ENCODE results near the gene DGKE. TPM values are rescaled to one million over a fixed set of nuclear protein-coding genes. Genes with fewer than 3 reads are reported as not detected.

The DGKE gene
- total RNA-seq, 2 donors from 2014 or later = 21.3 to 39.4 TPM

DNA sequence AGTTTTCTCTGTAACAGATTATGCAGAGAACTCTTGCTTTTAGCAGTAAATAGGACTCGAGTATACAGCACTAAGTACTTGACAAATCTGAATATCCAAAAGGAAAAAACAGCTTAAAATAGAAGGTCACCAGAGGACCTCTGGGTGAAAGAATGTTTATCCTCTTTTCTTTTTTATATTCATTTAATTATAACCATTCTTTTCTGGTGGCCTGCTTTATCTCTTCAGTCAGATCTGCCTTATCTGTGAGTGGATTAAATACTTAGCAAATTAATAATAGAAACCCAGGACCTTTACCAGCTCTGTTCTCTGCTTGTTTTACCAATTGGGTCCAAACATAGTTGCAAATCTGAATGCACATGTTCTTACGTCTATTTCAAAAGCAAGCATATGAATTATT lies 8.6 kb downstream of the DGKE start:
- Mint-ChIP-seq H3K27ac (no peak overlapping the region), H3K9me3 (no peaks in the 10 kb centered on the region), H3K27me3 (no peaks in the 10 kb centered on the region), H3K4me1 (ENCODE audit: low read depth in 2 of 2) (peaks cover under 1 to 4% of the 10 kb centered on the region in 2 donors), H3K4me3 (no peak overlapping the region), H3K36me3 (peaks cover 4% of the 10 kb centered on the region)
- DNase-seq (ENCODE audit: low spot score) (no peak), ATAC-seq (no peak)

DNA sequence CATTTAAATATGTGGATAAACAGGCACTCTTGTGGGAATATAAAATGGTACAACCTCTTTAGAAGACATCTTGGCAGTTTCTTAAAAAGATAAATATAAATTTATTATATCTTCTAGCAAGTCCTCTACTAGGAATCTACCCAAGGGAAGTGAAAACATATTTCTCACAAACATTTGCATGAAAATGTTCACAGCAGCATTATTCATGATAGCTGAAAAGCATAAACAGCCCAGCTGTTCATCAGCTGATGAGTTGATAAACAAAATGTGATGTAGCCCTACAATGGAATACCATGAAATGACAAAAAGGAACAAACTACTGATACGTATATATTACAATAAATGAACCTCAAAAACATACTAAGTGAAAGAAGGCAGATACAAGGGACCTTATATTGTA lies 12.0 kb downstream of the DGKE start:
- Mint-ChIP-seq H3K4me1 (ENCODE audit: low read depth in 2 of 2) (no peaks in the 10 kb centered on the region), H3K27ac (no peak overlapping the region), H3K27me3 (no peaks in the 10 kb centered on the region), H3K9me3 (no peaks in the 10 kb centered on the region), H3K36me3 (peaks cover 20% of the 10 kb centered on the region), H3K4me3 (no peak overlapping the region)
- ATAC-seq = no peak
- DNase-seq (ENCODE audit: low spot score) = no peak

DNA sequence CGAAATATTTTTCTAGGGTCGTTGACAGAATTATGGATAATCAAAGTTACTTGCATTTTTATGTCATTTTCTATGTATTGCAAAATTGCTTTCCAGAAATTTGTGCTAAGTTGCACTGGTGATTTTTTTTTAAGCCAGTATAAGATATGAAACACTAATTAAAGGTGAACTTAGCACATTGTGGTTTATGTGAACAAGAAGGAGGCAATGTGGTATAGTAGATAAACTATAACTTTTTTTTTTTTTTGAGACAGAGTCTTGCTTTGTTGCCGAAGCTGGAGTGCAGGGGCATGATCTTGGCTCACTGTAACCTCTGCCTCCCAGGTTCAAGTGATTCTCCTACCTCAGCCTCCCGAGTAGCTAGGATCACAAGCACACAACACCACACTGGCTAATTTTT lies 13.2 kb downstream of the DGKE start:
- H3K4me1 Mint-ChIP-seq (ENCODE audit: low read depth in 2 of 2) = no peaks in the 10 kb centered on the region
- no peaks in the 10 kb centered on the region for H3K27me3 Mint-ChIP-seq
- DNase-seq (ENCODE audit: low spot score) (no peak), ATAC-seq (no peak)
- H3K9me3 Mint-ChIP-seq = no peaks in the 10 kb centered on the region
- H3K27ac Mint-ChIP-seq = no peak overlapping the region
- H3K4me3 Mint-ChIP-seq = no peak overlapping the region
- peaks cover 27% of the 10 kb centered on the region for H3K36me3 Mint-ChIP-seq

DNA sequence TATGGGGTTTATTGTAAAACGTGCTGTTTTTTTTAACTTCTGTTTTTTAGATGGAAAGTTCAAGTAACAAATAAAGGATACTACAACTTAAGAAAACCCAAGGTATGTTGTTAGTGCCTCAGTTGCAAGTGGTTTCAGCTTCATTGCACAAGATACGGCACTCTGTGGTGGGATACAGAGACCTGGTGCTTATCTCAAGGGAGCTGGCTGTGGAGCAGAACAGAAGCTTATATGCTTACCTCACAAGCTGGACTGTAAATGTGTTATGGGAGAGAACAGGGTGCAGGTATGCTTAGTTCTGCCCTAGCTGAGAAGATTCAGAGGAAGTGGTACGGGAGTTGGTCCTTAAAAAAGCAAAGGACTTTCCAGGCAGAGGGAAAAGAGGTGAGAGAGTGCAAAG lies 15.2 kb downstream of the DGKE start:
- H3K9me3 Mint-ChIP-seq = no peaks in the 10 kb centered on the region
- H3K36me3 Mint-ChIP-seq = peaks cover 27% of the 10 kb centered on the region
- DNase-seq (ENCODE audit: low spot score) = no peak
- no peak overlapping the region for H3K27ac Mint-ChIP-seq
- no peak overlapping the region for H3K4me3 Mint-ChIP-seq
- ATAC-seq = no peak
- H3K4me1 Mint-ChIP-seq (ENCODE audit: low read depth in 2 of 2) = peaks cover 0 to 5% of the 10 kb centered on the region in 2 donors
- no peaks in the 10 kb centered on the region for H3K27me3 Mint-ChIP-seq

DNA sequence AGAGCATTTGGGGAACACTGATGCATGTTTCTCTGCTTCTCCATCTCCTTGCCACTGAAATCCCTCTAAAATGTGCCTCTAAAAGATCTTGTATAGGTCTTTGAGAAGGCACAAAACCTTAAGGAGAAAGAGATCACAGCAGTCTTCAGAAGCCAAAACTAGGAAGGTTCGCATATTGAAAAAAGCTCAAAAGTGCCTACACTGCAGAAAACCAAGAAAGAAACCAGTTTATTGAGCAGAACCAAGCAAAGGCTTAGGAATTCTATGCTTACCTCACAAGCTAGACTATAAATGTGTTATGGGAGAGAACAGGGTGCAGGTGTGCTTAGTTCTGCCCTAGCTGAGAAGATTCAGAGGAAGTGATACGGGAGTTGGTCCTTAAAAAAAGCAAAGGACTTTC lies 16.6 kb downstream of the DGKE start:
- ATAC-seq (no peak), DNase-seq (ENCODE audit: low spot score) (no peak)
- Mint-ChIP-seq H3K4me3 (no peak overlapping the region), H3K27me3 (no peaks in the 10 kb centered on the region), H3K36me3 (peaks cover 27% of the 10 kb centered on the region), H3K4me1 (ENCODE audit: low read depth in 2 of 2) (peaks cover 0 to 5% of the 10 kb centered on the region in 2 donors), H3K27ac (no peak overlapping the region), H3K9me3 (no peaks in the 10 kb centered on the region)

DNA sequence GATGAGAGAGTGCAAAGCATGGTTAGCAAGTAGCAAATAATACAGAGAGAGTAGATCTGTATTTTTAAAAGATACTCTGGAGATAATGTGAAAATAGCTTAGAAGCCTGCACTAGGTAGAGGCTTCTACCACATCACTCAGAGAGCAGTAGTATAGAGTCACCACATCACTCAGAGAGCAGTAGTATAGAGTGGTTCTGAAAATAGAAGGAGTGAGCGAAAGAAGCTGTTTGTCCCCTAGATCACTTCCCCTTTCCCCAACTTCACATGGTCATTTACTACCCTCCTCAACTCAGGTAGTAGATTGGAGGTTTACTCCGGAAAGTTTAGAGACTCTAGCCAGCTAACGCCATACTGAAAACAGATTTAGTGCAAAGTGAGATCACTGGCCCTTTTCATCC lies 17.1 kb downstream of the DGKE start:
- DNase-seq (ENCODE audit: low spot score) (no peak), ATAC-seq (no peak)
- H3K27ac Mint-ChIP-seq = no peak overlapping the region
- H3K4me3 Mint-ChIP-seq = no peak overlapping the region
- H3K36me3 Mint-ChIP-seq = peaks cover 26% of the 10 kb centered on the region
- H3K9me3 Mint-ChIP-seq = no peaks in the 10 kb centered on the region
- peaks cover 0 to 5% of the 10 kb centered on the region in 2 donors for H3K4me1 Mint-ChIP-seq (ENCODE audit: low read depth in 2 of 2)
- no peaks in the 10 kb centered on the region for H3K27me3 Mint-ChIP-seq

DNA sequence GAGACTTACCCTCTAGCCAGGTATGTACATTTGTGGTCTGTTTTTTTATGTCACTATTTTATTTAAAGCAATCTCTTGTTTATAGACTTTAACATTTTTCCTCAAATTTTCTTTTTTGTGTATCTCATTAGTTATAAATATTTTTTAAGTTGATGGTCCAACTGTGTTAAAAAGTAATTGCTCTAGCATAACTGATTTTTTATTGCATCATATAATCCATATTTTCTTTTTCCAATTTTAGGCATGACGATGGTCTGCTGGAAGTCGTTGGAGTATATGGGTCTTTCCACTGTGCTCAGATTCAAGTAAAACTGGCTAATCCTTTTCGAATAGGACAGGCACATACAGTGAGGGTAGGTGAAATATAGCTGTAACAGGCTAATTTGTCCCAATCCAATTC lies 27.9 kb downstream of the DGKE start:
- no peaks in the 10 kb centered on the region for H3K4me1 Mint-ChIP-seq (ENCODE audit: low read depth in 2 of 2)
- no peak overlapping the region for H3K27ac Mint-ChIP-seq
- H3K36me3 Mint-ChIP-seq = peaks cover 11% of the 10 kb centered on the region

DNA sequence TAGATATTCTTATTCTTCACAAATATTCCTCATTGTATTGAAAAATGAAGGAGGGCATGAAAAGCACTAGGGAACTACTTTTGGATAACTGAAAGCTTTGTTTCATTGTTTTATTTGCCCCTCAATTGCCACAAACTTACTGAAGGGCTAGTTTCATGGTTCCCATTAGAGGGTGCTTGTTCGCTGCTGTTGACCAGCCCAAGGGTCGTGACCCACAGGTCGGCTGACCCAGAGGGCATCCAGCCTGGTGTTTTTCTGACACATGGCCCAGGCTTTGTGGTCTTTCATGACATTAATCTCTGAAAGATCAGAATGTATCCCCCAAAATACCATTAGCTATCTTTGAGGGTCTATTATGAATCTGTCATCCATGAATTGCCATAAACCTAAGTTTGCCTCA lies 30.0 kb downstream of the DGKE start:
- DNase-seq (ENCODE audit: low spot score) (no peak), ATAC-seq (no peak)
- Mint-ChIP-seq H3K4me1 (ENCODE audit: low read depth in 2 of 2) (no peaks in the 10 kb centered on the region), H3K27ac (no peak overlapping the region), H3K4me3 (no peak overlapping the region), H3K9me3 (no peaks in the 10 kb centered on the region), H3K36me3 (peaks cover 11% of the 10 kb centered on the region), H3K27me3 (no peaks in the 10 kb centered on the region)

More for the DNA sequence above, 27.9 kb downstream of the DGKE start:
- no peak overlapping the region for H3K4me3 Mint-ChIP-seq
- ATAC-seq = no peak
- H3K27me3 Mint-ChIP-seq = no peaks in the 10 kb centered on the region
- no peak for DNase-seq (ENCODE audit: low spot score)
- no peaks in the 10 kb centered on the region for H3K9me3 Mint-ChIP-seq

DNA sequence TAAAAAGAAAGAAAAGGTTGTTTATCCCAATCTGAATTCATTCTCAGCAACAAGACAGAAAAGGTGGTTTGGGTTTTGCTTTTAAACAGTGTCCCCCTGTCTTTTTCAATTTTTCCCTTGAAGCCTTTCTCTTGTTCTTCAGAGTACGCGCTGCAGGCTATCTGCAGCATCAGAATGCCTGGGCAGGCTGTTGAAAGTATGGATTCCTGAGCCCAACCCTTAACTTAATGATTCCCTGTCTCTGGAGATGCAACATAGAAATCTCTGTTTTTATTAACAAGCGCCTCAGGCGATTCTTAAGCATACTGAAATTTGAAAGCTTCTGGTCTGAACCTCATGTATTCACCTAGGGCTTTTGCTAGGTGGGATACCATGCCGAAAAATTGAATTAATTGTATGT lies 32.1 kb downstream of the DGKE start:
- no peak for DNase-seq (ENCODE audit: low spot score)
- Mint-ChIP-seq H3K4me1 (ENCODE audit: low read depth in 2 of 2) (peaks cover 4 to 9% of the 10 kb centered on the region in 2 donors), H3K4me3 (no peak overlapping the region), H3K36me3 (peaks cover 4% of the 10 kb centered on the region), H3K9me3 (no peaks in the 10 kb centered on the region), H3K27ac (no peak overlapping the region), H3K27me3 (no peaks in the 10 kb centered on the region)
- ATAC-seq = no peak

DNA sequence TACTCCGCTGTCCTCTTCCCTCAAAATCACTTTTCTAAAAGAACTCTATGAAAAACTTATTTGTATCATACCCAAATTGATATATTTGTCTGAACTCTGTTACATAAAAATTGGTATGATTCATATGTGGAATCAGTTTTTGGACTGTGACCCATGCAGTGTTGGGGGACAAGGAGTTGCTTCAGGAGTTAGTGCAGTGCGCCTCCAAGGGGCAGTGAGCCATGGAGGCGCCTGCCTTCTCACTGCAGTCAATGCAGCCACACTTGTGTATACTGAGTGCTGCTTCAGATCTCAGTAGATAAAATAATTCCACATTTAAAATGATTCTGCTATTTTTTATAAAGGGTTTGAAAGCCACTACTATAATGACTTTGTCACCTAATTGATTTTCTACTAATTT lies 32.5 kb downstream of the DGKE start:
- Mint-ChIP-seq H3K36me3 (peaks cover under 1% of the 10 kb centered on the region), H3K27ac (no peak overlapping the region), H3K4me1 (ENCODE audit: low read depth in 2 of 2) (peaks cover 4 to 9% of the 10 kb centered on the region in 2 donors), H3K4me3 (no peak overlapping the region), H3K27me3 (no peaks in the 10 kb centered on the region), H3K9me3 (no peaks in the 10 kb centered on the region)
- ATAC-seq (no peak), DNase-seq (ENCODE audit: low spot score) (no peak)

DNA sequence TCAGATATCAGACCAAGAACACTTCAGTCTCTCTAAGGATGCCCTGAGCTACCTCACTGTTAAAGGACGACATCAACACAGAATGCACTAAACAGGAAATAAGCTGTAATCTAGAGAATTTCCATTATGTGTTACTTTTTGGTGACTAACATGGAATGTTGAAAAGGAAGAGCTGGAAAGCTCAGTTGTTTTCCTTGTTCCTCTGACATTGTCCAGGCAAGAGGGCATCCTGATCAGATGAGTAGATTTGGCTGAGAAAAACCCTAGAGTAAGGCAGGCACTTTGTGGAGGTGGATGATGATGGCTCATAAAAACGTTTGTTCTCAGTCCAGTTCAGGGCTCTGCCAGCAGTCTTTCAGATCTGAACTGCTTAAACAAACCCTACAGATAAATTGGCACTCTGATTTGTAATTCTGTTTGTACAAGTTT lies 34.0 kb downstream of the DGKE start:
- H3K4me3 Mint-ChIP-seq = no peak overlapping the region
- H3K9me3 Mint-ChIP-seq = no peaks in the 10 kb centered on the region
- ATAC-seq (no peak), DNase-seq (ENCODE audit: low spot score) (no peak)
- H3K27me3 Mint-ChIP-seq = no peaks in the 10 kb centered on the region
- no peak overlapping the region for H3K27ac Mint-ChIP-seq
- H3K36me3 Mint-ChIP-seq = no peaks in the 10 kb centered on the region
- peaks cover 4 to 9% of the 10 kb centered on the region in 2 donors for H3K4me1 Mint-ChIP-seq (ENCODE audit: low read depth in 2 of 2)

DNA sequence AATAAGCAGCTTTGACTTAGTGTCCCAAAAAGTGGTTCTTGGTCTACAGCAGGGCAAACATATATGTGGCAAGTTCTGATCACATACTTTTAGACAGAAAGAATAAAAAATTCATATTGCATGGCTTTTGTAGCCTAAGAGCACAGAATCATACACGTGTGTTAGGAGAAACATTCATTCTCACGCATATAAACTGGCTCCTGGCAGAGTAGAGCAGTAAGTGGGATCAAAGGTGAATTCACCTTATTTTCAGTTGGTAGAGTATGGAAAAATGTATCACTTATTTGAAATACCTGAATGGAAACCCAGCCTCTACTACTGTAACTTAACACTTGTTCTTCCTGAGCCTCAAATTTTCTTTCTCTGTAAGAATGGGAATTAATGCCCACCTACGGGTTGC lies 34.8 kb downstream of the DGKE start:
- no peak for DNase-seq (ENCODE audit: low spot score)

DNA sequence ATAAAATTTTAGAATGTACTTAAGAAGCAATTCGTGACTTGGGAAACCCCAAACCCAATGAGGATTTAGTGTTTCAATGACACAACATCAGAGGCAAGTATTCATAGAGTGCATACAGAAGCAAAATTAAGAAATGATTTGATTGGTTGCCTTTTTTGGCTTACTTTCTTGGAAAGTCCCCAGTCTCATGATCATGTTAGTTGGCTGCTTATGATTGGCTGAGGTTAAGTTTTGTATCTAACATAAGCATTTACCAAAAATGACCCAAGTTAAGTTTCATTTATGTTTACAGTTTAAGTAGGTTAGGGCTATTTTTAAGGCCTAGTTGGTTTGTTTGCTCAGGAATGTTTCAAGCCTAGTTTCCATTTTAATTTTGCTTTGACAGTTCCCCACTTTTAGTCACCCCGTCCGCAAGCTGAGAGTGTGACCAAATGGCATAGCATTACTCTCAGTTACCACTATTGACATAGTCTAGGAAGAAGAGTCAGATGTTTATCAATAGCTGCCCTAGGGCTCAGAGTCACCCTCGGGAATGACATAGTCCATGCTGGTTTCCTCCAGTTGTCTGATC lies 36.2 kb downstream of the DGKE start:
- ATAC-seq (peak; percentile 11 to 72), DNase-seq (ENCODE audit: low spot score) (no peak)
- peaks cover 0 to 3% of the 10 kb centered on the region in 2 donors for H3K27me3 Mint-ChIP-seq
- H3K9me3 Mint-ChIP-seq = no peaks in the 10 kb centered on the region
- peaks cover 4 to 9% of the 10 kb centered on the region in 2 donors for H3K4me1 Mint-ChIP-seq (ENCODE audit: low read depth in 2 of 2)
- no peak overlapping the region for H3K4me3 Mint-ChIP-seq
- peak overlapping the region in 1 of 2 donors; percentile 72 for H3K27ac Mint-ChIP-seq
- H3K36me3 Mint-ChIP-seq = no peaks in the 10 kb centered on the region

More for the DNA sequence above, 34.8 kb downstream of the DGKE start:
- Mint-ChIP-seq H3K4me3 (no peak overlapping the region), H3K4me1 (ENCODE audit: low read depth in 2 of 2) (peaks cover 4 to 9% of the 10 kb centered on the region in 2 donors), H3K9me3 (no peaks in the 10 kb centered on the region), H3K27ac (no peak overlapping the region), H3K27me3 (no peaks in the 10 kb centered on the region), H3K36me3 (no peaks in the 10 kb centered on the region)
- ATAC-seq = no peak

DNA sequence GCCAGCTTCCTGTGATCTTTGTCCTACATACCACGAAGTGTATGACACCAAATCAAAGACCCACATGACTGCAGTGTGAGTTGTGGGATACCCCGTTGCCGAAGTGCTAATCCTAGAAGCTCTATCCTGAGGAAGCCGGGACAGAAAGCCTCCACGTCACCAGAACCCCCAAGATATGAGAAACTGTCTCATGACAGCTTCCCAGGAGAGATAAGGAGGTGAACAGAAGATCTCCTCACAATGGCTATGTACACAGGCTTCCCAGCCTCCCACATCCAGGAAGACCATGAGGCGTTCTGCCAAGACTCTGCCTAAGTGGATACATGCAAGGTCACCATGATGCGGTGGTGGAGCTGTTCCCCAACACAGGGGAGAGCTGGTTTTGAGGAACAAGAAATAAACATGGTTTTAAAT lies 42.8 kb downstream of the DGKE start:
- H3K27me3 Mint-ChIP-seq = peaks cover 0 to 6% of the 10 kb centered on the region in 2 donors
- H3K4me1 Mint-ChIP-seq (ENCODE audit: low read depth in 2 of 2) = no peaks in the 10 kb centered on the region
- H3K9me3 Mint-ChIP-seq = no peaks in the 10 kb centered on the region
- no peak for DNase-seq (ENCODE audit: low spot score)
- no peaks in the 10 kb centered on the region for H3K36me3 Mint-ChIP-seq
- no peak overlapping the region for H3K27ac Mint-ChIP-seq
- no peak overlapping the region for H3K4me3 Mint-ChIP-seq
- ATAC-seq = peak in 1 of 2 donors; percentile 13

DNA sequence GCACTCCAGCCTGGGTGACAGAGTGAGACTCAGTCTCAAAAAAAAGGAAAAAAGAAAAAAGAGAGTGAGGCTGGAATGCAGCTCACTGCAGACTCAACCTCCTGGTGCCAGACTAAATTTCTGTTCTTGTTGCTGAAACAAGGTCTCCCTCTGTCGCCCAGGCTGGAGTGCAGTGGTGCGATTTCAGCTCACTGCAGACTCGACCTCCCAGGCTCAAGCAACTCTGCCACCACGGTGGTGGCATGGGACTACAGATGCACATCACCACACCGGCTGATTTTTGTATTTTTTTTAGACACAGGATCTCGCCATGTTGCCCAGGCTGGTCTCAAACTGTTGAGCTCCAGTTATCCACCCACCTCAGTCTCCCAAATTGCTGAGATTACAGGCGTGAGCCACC lies 45.3 kb downstream of the DGKE start:
- Mint-ChIP-seq H3K36me3 (no peaks in the 10 kb centered on the region), H3K27ac (no peak overlapping the region), H3K9me3 (no peaks in the 10 kb centered on the region), H3K4me1 (ENCODE audit: low read depth in 2 of 2) (no peaks in the 10 kb centered on the region), H3K4me3 (no peak overlapping the region), H3K27me3 (peaks cover 0 to 3% of the 10 kb centered on the region in 2 donors)
- DNase-seq (ENCODE audit: low spot score) = no peak
- ATAC-seq = no peak
